Fibroblast of skin of left quadriceps (primary cell): Measurements from ENCODE around the gene MRPL49.
"Not testable (repeated sequence)": the region's sequence is repeated elsewhere in the genome, so short reads cannot be mapped to it uniquely, and the experiment has no call there.

Source experiments
- DNase-seq, 2 experiments: peaks; one replicate each; pipeline ENCODE4 v3.0.0-alpha.2; 2013; ENCODE audit warnings: low read depth in 2 of 2

MRPL49 gene

DNA sequence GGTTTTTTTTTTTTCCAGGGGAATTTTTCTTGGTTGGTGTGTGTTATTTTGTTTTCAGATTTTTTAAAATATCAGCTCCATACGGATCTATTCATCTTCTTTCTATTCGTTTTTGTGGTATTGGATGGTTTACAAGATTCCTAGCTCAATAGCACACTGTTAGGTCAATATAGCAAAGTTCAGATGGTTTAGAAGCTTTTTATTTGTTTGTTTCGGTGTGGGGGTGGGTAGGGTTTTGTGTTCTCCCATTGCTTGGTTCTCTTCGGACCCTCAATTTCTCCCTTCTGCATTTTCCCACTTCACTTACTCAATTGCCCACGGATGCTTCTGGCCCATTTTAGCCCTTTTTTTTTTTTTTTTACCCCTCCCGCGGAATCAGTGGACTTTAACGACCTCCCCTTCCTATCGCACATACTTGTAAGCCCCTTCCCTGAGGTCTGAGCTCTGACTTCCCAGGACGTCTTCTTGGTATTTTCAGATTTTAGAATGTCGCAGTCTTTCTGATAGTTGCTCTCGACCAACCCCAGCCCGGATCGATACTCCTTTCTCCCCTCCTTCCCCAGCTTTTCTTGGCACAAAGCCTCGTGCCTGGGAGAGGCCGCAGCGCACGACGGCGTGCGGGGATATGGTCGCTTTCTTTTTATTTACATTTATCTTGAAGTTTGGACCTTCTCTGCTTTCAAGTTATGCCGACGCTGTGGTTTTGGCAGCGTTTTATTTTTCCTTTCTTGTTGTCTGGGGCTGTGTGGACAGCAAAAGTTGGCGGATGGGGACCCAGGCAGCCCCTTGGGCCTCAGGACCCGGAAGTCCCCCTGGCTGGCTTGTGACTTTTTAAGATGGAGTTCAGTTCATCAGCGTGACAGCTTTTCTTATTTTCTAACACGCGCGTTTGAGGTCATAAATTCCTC, 43.5 kb downstream of the MRPL49 start:
- DNase-seq = no peak

DNA sequence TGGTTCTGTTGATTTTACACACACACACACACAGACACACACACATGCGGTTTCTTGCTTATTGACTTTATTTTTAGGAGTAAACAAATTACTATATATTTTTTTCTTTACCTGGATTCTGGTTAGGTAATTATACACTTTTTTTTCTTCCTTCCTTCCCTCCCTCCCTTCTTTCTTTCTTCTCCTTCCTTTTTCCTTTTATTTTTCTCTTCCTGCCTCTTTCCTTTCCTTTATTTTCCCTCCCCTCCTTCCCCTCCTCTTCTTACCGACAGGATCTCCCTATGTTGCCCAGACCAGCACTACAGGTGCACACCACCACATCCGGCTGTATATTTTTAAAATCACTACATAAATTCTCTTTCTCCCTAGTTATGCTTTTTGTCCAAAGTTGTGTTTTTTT, 44.8 kb downstream of the MRPL49 start:
- DNase-seq = no peak

DNA sequence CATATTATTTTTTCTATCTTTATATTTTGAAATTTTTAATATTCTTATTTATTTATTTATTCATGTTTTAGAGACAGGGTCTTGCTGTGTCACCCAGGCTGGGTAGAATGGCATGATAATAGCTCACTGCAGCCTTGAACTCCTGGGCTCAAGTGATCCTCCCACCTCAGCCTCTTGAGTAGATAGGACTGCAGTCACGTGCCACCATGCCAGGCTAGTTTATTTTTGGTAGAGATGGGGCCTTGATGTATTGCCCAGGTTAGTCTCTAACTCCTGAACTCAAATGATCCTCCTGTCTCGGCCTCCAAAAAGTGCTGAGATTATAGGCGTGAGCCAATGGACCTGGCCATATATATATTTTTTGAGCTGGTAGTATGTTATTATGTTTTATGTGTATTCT, 45.5 kb downstream of the MRPL49 start:
- no peak for DNase-seq

DNA sequence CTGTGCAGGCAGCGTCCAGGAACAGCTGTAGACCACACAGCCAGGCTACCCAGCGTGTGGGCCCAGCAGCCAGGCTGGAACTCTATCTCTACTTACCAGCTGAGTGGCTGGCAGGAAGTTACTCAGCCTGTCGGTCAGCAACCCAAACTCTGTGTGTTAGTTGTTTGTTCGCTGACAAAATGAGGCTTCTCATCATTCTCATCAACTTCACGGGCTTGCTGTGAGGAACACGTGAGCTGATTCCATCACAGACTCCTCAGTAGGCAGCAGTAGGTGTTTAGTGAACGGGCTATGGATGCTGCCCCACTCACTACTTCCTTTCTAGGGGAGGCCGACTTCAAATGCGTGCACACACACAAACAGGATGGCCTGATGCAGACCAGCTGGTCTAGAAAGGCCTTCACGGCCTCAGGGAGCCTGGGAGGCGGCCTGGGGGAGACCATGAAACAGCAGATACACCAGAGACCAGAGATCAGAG, 47.1 kb downstream of the MRPL49 start:
- DNase-seq = no peak

DNA sequence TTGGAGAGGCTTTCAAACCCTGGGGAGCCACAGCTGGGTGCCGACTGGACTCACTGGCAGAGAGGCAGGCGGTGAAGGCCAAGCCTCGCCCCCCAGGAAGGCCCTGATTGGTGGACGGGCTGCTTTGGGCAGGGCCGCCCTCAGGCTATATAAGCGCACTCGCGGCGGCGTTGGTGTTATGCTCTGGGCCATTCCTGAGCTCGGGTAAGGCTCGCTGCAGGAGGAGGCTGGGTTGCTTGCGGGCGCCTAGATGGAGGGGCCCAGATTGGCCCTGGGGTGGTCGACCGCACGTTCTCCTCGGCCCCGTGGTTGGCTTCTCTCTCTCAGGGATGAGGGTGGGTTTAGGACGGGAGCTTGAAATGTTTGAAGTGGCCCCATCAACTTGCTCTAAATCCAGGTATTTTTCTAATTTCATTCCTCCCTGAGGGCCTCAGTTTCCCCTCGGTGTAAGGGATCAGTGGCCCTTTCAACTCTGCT, 48.0 kb downstream of the MRPL49 start, which contains the start of gene SPDYC:
TSS of gene SPDYC (plus strand) at position 176 of the 477 bp plus-strand sequence. CDS start 1,125 bp downstream, outside the sequence.
- no peak for DNase-seq

DNA sequence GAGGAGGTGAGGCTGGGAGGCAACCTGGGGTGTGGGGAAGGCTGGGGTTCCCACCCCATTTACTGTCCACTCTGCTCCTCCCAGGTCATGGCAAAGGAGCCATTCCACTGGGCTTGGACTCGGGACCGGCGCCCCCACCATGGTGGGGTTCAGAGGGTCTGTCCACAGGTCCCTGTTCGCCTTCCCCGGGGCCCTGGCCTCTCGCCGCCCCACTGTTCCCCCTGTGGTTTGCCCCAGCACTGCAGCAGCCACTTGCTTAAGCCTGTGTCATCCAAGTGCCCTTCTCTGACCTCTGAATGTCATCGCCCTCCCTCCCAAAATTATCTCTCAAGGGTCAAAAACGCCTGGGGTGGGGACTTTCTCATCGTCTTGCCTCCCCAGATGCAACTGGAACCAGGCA, 50.5 kb downstream of the MRPL49 start:
- DNase-seq = no peak

DNA sequence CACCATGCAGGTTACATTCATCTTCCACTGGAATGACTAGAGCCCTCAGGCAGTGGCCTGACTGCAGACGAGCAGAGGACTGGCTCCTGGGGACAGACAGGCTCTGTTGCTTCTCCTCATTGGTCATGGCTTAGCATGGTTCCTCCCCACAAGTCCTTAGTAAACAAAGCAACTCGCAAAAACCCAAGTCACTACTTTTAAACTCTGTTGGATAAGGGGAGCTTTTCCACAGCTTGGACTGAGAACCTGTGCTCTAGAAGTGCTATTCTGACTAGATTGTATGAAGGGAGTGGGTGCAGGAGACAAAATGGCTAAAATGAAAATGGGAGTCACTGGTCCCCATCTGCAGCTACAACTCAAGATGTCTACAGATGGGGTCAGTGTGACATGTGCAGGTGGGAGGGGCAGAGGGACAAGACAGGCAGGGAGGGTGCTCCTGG, 52.5 kb downstream of the MRPL49 start:
- DNase-seq = not testable (repeated sequence)
